Astrocyte of the cerebellum (primary cell): Measurements from ENCODE around the gene DOC2B.

Experiments used
- DNase-seq: peaks from one replicate; pipeline ENCODE4 v3.0.0-alpha.2; 2011; ENCODE audit warnings: low read depth
- H3K4me3 ChIP-seq: 2 replicates; pipeline ENCODE4 v1.5.1; 2011; ENCODE audit warnings: mild to moderate bottlenecking, low read depth, low read length, moderate library complexity
- CTCF ChIP-seq: IDR thresholded peaks from 2 replicates; pipeline ENCODE4 v1.5.1; 2012; ENCODE audit warnings: low read length, low read depth, moderate library complexity, mild to moderate bottlenecking; ENCODE audit errors: missing control alignments
- in situ Hi-C: cut with HindIII; loops from 2 replicates; pipeline ENCODE4 v1.10.0; 2017; ENCODE audit warnings: low sequenced_read_pairs

DOC2B gene

GRCh38 chr17:197352-197751, 15.9 kb upstream of the DOC2B start:
- DNase-seq = no peak
- in situ Hi-C loops = no loop called here
- H3K4me3 ChIP-seq = no peak overlapping the region
- no peak for TF ChIP-seq CTCF

- no peak overlapping the region for H3K4me3 ChIP-seq
- no peak for DNase-seq
- TF ChIP-seq CTCF = no peak
- in situ Hi-C loops = no loop called here
Measured at GRCh38 chr17:194828-195602, 13.6 kb upstream of the DOC2B start.

- TF ChIP-seq CTCF = no peak
- in situ Hi-C loops = no loop called here
- H3K4me3 ChIP-seq = no peak overlapping the region
- DNase-seq = no peak
Measured at GRCh38 chr17:193841-194806, 12.7 kb upstream of the DOC2B start.

GRCh38 chr17:193426-193810, 12.0 kb upstream of the DOC2B start:
- TF ChIP-seq CTCF = no peak
- in situ Hi-C loops = no loop called here
- H3K4me3 ChIP-seq = no peak overlapping the region
- no peak for DNase-seq

- no peak for DNase-seq
- no peak overlapping the region for H3K4me3 ChIP-seq
- TF ChIP-seq CTCF = no peak
- in situ Hi-C loops = no loop called here
Measured at GRCh38 chr17:192666-193425, 11.4 kb upstream of the DOC2B start.

- no peak for TF ChIP-seq CTCF
- H3K4me3 ChIP-seq = no peak overlapping the region
- in situ Hi-C loops = no loop called here
- no peak for DNase-seq
Measured at GRCh38 chr17:189444-189843, 8.0 kb upstream of the DOC2B start.
